SU-DHL-6 (cell line): ENCODE data around the gene IDH3G.

Experiments
- H2AFZ ChIP-seq: fragments of 200-600 bp; sonication (generic); 2 replicates; pipeline ENCODE4 v1.6.1; 2014; ENCODE audit warnings: low read depth, mild to moderate bottlenecking, moderate library complexity, mixed read lengths, antibody characterized with exemption, low read length; ENCODE audit not compliant: severe bottlenecking
- H3F3A ChIP-seq: fragments of 200-600 bp; shearing (Covaris generic); 2 replicates; pipeline ENCODE4 v1.6.0; 2016; ENCODE audit warnings: antibody characterized with exemption, mild to moderate bottlenecking; ENCODE audit not compliant: insufficient read depth
- H3K27ac ChIP-seq: fragments of 200-600 bp; sonication (generic); 2 replicates; pipeline ENCODE4 v1.5.1; 2016; ENCODE audit warnings: low read depth, mild to moderate bottlenecking, low read length, moderate library complexity, mixed read lengths
- H3K27me3 ChIP-seq: fragments of 200-600 bp; sonication (generic), shearing (Covaris generic); 2 replicates; pipeline ENCODE4 v1.6.0; 2014; ENCODE audit warnings: mild to moderate bottlenecking, low read length
- H3K36me3 ChIP-seq: fragments of 200-600 bp; sonication (generic); 2 replicates; pipeline ENCODE4 v1.6.1; 2014; ENCODE audit warnings: mild to moderate bottlenecking, low read length, mixed read lengths
- H3K4me2 ChIP-seq: fragments of 300-600, 200-600 bp; shearing (Covaris generic), sonication (generic); 2 replicates; pipeline ENCODE4 v1.6.0; 2014; ENCODE audit warnings: low read length, low read depth, mild to moderate bottlenecking; ENCODE audit not compliant: poor library complexity, severe bottlenecking
- H3K4me3 ChIP-seq: fragments of 200-600 bp; sonication (generic); 2 replicates; pipeline ENCODE4 v1.5.1; 2014; ENCODE audit warnings: antibody characterized with exemption, low read length, mild to moderate bottlenecking, mixed read lengths; ENCODE audit not compliant: insufficient read depth, poor library complexity, severe bottlenecking
- H3K79me2 ChIP-seq: fragments of 200-600 bp; sonication (generic); 2 replicates; pipeline ENCODE4 v1.6.1; 2014; ENCODE audit warnings: mild to moderate bottlenecking, low read length, moderate library complexity; ENCODE audit not compliant: insufficient read depth
- H3K9ac ChIP-seq: fragments of 200-600 bp; sonication (generic); 2 replicates; pipeline ENCODE4 v1.7.0; 2014; ENCODE audit warnings: mild to moderate bottlenecking, low read length
- H3K9me2 ChIP-seq: fragments of 200-600 bp; sonication (generic); replicated peaks from 2 replicates; pipeline ENCODE4 v1.6.1; 2014; ENCODE audit warnings: low read length; ENCODE audit not compliant: insufficient read depth
- H3K9me3 ChIP-seq: fragments of 200-600 bp; sonication (generic); 2 replicates; pipeline ENCODE4 v1.6.1; 2014; ENCODE audit warnings: low read length, mixed read lengths; ENCODE audit not compliant: insufficient read depth
- H4K20me1 ChIP-seq: fragments of 200-600 bp; sonication (generic); 2 replicates; pipeline ENCODE4 v1.6.1; 2014; ENCODE audit warnings: low read depth, mild to moderate bottlenecking, antibody characterized with exemption, low read length, moderate library complexity, mixed read lengths
- EZH2phosphoT487 ChIP-seq: fragments of 200-600 bp; sonication (generic), shearing (Covaris generic); conservative IDR thresholded peaks from 2 replicates; pipeline ENCODE4 v1.6.1; 2018; ENCODE audit warnings: mild to moderate bottlenecking, antibody characterized with exemption, low read length, moderate library complexity, mixed read lengths
- TF ChIP-seq, protein P1 (sequence below): fragments of 200-600 bp; sonication (generic); IDR thresholded peaks from one replicate; pipeline ENCODE4 v1.5.1; 2017; ENCODE audit warnings: antibody characterized with exemption, mild to moderate bottlenecking, low read length, moderate library complexity; ENCODE audit not compliant: insufficient read depth, poor library complexity, severe bottlenecking

IDH3G gene

DNA sequence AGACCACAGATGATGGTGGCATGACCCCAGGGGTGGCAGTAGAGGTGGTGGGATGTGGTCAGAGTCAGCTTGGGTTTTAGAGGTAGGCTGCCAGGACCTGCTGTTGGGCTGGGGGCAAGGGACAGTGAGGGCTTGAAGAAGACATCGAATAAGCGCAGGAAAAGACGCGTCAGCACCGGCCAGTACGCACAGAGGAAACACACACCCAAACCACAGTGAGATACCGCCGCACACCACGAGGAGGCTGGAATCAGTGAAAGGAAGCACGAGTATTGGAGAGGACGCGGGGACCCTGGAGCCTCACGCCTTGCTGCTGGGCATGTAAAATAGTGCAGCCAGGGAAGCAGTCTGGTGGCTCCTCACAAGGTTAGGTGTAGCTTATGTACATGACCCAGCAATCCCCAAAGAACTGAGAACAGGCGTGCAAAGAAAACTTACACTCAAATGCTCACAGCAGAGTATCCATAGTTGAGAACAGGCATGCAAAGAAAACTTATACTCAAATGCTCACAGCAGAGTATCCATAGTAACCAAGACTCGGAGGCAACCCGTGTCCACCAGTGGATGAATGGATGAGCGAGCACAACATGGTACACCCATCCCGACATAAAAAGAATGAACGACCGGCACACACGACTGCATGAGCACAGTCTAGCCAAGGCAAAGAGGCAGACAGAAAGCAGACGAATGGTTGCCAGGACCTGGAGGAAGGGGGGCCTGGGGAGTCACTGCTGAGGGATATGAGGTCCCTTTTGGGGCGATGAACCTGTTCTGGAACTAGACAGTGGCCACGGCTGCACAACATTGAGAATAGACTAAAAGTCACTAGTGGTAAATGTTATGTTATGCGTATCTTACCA, 22.9 kb upstream of the IDH3G start:
- Histone ChIP-seq H3K9me3 (no peaks in the 10 kb centered on the region), H3K27ac (no peak overlapping the region), H3K9ac (no peak overlapping the region)

DNA sequence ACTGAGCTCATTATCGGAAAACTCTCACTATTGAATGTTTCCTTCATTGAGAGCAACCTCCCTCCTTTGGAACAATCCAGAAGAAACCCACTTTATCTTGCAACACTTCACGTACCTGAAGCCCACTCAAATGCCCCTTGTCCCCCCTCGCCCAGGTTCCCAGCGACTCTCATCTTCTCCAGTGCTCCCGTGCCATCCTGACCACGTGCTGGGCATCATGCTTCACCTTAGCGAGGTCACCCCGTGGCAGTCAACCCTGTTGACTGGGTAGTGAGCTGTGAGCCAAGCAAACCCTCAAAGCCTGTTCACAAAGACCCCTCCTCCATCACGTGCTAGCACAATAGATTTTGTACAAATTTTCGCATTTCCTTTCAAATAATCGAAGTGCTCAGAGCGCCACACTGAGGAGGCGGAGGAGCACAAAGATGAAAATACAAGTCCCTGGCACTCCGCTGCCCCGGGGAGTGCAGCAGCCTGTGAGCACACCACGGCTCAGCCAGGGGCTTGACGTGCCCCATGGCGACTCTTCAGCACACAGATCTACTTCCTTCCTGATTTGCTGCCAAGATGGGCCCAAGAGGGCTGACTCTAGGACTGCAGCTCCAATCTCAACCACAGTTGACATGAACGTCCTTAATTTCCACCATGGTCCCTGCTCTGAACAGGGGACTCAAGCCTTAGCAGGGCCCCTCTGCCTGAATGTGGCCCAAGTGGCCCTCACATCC, 20.6 kb upstream of the IDH3G start:
- Histone ChIP-seq H3K9me2 (no peaks in the 10 kb centered on the region), H3K79me2 (no peaks in the 10 kb centered on the region), H3K9me3 (no peaks in the 10 kb centered on the region), H4K20me1 (no peaks in the 10 kb centered on the region), H3K27me3 (no peaks in the 10 kb centered on the region), H3K4me3 (no peak overlapping the region), H2AFZ (no peak overlapping the region), H3K4me2 (no peak overlapping the region), H3K36me3 (no peaks in the 10 kb centered on the region), H3K27ac (no peak overlapping the region), H3K9ac (no peak overlapping the region), H3F3A (no peaks in the 10 kb centered on the region)
- TF ChIP-seq, protein P1, sequence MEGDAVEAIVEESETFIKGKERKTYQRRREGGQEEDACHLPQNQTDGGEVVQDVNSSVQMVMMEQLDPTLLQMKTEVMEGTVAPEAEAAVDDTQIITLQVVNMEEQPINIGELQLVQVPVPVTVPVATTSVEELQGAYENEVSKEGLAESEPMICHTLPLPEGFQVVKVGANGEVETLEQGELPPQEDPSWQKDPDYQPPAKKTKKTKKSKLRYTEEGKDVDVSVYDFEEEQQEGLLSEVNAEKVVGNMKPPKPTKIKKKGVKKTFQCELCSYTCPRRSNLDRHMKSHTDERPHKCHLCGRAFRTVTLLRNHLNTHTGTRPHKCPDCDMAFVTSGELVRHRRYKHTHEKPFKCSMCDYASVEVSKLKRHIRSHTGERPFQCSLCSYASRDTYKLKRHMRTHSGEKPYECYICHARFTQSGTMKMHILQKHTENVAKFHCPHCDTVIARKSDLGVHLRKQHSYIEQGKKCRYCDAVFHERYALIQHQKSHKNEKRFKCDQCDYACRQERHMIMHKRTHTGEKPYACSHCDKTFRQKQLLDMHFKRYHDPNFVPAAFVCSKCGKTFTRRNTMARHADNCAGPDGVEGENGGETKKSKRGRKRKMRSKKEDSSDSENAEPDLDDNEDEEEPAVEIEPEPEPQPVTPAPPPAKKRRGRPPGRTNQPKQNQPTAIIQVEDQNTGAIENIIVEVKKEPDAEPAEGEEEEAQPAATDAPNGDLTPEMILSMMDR: no peak

More for the DNA sequence above, 22.9 kb upstream of the IDH3G start:
- Histone ChIP-seq H3K36me3 (no peaks in the 10 kb centered on the region), H3K4me2 (no peak overlapping the region), H3K9me2 (no peaks in the 10 kb centered on the region), H3K4me3 (no peak overlapping the region), H3K27me3 (no peaks in the 10 kb centered on the region), H2AFZ (no peak overlapping the region), H4K20me1 (no peaks in the 10 kb centered on the region), H3K79me2 (no peaks in the 10 kb centered on the region), H3F3A (no peaks in the 10 kb centered on the region)
- no peak for TF ChIP-seq EZH2phosphoT487
- TF ChIP-seq, protein P1: no peak

DNA sequence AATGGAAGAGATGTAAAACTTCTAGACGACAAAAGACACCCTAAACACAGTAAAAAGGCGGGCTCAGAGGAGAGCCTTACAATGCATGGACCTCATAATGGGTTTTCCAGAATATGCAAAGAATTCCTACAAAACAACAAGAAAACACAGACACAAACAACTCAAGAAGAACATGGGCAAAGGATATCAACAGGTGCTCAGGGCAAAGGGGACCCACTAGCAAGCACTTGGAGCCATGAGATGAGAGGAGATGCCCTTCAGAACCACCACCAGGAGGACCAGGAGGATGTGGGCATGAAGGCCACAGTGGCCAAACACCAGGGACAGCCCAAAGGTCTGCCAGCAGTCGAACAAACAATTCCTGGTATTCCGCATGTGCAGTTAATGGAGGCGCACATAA, 19.0 kb upstream of the IDH3G start:
- TF ChIP-seq EZH2phosphoT487: no peak
- TF ChIP-seq, protein P1: no peak
- Histone ChIP-seq H3K27ac (no peak overlapping the region), H4K20me1 (no peaks in the 10 kb centered on the region), H3K9me2 (no peaks in the 10 kb centered on the region), H3K36me3 (no peaks in the 10 kb centered on the region), H3K9me3 (no peaks in the 10 kb centered on the region), H3F3A (no peaks in the 10 kb centered on the region), H3K9ac (no peak overlapping the region), H3K27me3 (no peaks in the 10 kb centered on the region), H3K4me2 (no peak overlapping the region), H3K79me2 (no peaks in the 10 kb centered on the region), H3K4me3 (no peak overlapping the region), H2AFZ (no peak overlapping the region)
